ENCODE data around the gene AMY2B. TPM values are rescaled to one million over a fixed set of nuclear protein-coding genes. Genes with fewer than 3 reads are reported as not detected.
"Not testable (repeated sequence)": the region's sequence is repeated elsewhere in the genome, so short reads cannot be mapped to it uniquely, and the experiment has no call there.

AMY2B gene
- total RNA-seq, 1 donor from 2014 or later = 25.4 TPM

DNA sequence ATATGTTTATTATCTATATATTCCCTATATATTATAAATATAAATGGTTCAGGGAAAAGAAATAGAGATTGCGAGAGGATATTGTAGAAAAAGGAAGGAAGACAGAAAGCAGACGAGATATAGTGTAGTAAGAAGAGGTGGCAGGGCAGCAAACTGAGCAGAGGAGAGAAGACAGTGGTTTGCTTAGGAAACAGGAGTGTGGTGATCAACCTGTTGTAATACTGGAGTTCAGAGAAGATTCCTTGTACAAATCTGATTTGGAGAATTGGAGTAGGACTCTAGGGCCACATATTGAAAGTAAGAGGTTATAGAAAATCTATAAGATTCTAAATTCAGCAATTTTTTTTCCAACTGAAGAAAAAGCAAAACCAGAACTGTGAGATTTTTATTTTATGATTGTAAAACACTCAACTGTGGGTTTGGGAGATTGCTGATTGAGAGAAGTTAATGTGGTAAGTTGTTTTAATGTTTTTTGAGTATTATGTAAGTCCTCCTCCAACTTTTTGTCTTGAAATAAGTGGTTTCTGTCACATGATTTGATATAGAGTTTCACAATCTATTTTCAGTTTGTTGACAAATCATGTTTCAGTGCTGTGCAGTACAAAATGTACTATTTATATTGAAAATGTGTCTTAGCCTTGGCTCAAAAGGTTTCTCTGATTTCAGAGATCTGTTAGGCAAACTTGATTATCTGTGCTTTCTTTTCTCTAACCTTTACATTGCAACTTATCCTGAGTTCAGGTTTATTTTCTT lies 9.6 kb upstream of the AMY2B start:
- Histone ChIP-seq H3K9me3 (no peaks in the 10 kb centered on the region), H3K27me3 (no peaks in the 10 kb centered on the region), H3K27ac (peak overlapping the region; percentile 83), H3K4me3 (peak overlapping the region; percentile 17), H3K4me1 (peaks cover 16% of the 10 kb centered on the region), H3K36me3 (peaks cover 4% of the 10 kb centered on the region)
- intact Hi-C loops (cut with DNase I) = no loop called here
- DNase-seq (no peak), ATAC-seq (peak; percentile 85)
- TF ChIP-seq, protein P1, sequence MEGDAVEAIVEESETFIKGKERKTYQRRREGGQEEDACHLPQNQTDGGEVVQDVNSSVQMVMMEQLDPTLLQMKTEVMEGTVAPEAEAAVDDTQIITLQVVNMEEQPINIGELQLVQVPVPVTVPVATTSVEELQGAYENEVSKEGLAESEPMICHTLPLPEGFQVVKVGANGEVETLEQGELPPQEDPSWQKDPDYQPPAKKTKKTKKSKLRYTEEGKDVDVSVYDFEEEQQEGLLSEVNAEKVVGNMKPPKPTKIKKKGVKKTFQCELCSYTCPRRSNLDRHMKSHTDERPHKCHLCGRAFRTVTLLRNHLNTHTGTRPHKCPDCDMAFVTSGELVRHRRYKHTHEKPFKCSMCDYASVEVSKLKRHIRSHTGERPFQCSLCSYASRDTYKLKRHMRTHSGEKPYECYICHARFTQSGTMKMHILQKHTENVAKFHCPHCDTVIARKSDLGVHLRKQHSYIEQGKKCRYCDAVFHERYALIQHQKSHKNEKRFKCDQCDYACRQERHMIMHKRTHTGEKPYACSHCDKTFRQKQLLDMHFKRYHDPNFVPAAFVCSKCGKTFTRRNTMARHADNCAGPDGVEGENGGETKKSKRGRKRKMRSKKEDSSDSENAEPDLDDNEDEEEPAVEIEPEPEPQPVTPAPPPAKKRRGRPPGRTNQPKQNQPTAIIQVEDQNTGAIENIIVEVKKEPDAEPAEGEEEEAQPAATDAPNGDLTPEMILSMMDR (IDR thresholded peaks at IDR 0.05) = no peak

DNA sequence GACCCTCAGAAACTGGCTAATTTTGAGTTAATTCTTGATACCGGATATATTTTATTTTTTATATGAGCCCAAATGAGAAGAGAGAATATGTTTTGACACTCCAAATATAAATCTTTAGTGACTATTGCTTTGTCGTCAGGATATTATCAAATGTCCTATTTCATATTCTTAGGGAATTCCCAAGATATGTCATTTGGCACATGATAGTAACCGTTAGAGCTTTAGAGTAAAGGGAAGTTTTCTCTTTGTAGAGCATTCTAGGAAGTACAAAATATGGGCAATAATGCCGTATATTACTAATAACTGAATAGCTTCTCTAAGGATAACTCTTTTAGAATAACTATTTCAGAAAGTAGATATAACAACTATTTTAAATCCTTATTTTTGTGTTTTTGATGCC lies 8.3 kb upstream of the AMY2B start:
- H3K27ac ChIP-seq = peak overlapping the region; percentile 83
- TF ChIP-seq, protein P1 (IDR thresholded peaks at IDR 0.05) = no peak
- ATAC-seq = no peak

DNA sequence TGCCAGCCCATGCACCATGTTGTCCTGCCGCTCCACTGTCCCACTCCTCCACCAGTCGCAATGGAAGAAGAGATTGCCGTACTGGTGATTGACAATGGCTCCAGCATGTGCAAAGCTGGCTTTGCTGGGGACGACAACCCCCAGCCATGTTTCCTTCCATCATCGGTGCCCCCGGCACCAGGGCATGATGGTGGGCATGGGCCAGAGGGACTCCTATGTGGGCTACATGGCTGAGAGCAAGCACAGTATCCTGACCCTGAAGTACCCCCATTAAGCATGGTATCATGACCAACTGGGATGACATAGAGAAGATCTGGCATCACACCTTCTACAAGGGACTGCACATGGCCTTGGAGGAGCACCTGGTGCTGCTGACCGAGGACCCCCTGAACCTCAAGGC lies 1.9 kb upstream of the AMY2B start:
- H3K27ac ChIP-seq = no peak overlapping the region
- intact Hi-C loops (cut with DNase I) = no loop called here
- TF ChIP-seq, protein P1 (IDR thresholded peaks at IDR 0.05) = no peak
- no peak overlapping the region for H3K4me3 ChIP-seq
- peaks cover 3% of the 10 kb centered on the region for H3K36me3 ChIP-seq
- H3K9me3 ChIP-seq = no peaks in the 10 kb centered on the region
- no peaks in the 10 kb centered on the region for H3K4me1 ChIP-seq
- no peaks in the 10 kb centered on the region for H3K27me3 ChIP-seq
- DNase-seq (no peak), ATAC-seq (peak; percentile 22)

More for the DNA sequence above, 8.3 kb upstream of the AMY2B start:
- H3K36me3 ChIP-seq = no peaks in the 10 kb centered on the region
- H3K4me1 ChIP-seq = peaks cover 16% of the 10 kb centered on the region
- H3K27me3 ChIP-seq = no peaks in the 10 kb centered on the region
- DNase-seq = no peak
- intact Hi-C loops (cut with DNase I) = no loop called here
- H3K9me3 ChIP-seq = no peaks in the 10 kb centered on the region
- H3K4me3 ChIP-seq = no peak overlapping the region

DNA sequence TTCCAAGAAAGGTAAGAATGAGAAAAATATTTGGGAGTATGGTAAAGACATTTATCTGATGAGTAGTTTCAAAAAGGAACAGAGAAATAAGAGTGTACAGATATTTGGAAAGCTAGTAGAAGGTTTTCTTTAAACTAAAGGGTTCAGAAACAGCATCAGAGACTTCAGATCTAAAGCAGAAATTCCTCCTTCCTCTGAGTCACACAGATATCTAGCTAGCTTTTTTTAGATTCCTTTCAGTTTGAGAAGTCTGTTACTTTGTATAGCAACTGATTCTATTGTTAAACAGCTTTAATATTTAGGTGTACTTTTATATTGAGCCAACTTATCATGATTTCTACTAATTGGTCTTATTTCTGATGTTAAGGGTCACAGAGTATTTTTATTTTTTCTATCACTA lies 4.7 kb downstream of the AMY2B start:
- Histone ChIP-seq H3K4me1 (no peaks in the 10 kb centered on the region), H3K36me3 (peaks cover 10% of the 10 kb centered on the region), H3K27me3 (no peaks in the 10 kb centered on the region), H3K27ac (no peak overlapping the region), H3K9me3 (no peaks in the 10 kb centered on the region), H3K4me3 (no peak overlapping the region)
- ATAC-seq = no peak
- intact Hi-C loops (cut with DNase I) = no loop called here
- no peak for DNase-seq
- TF ChIP-seq, protein P1 (IDR thresholded peaks at IDR 0.05) = no peak

DNA sequence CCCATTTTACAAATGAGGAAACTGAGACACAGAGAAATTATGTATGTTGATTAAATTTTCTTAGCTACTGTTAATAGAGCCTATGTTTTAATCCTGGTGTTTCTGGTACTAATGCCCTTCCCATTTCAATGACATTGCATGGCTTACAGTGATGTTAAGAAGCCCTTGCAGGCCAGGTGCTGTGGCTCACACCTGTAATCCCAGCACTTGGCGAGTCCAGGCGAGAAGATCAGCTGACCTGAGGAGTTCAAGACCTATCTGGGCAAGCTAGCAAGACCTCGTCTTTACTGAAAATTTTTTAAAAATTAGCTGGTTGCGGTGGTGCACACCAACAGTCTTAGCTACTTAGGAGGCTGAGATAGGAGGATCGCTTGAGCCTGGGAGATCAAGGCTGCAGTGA lies 5.4 kb downstream of the AMY2B start:
- H3K4me3 ChIP-seq; intact Hi-C loops (cut with DNase I); H3K9me3 ChIP-seq; ATAC-seq; H3K4me1 ChIP-seq; DNase-seq; H3K27ac ChIP-seq; H3K27me3 ChIP-seq: not testable (repeated sequence)
- peaks cover 10% of the 10 kb centered on the region for H3K36me3 ChIP-seq

DNA sequence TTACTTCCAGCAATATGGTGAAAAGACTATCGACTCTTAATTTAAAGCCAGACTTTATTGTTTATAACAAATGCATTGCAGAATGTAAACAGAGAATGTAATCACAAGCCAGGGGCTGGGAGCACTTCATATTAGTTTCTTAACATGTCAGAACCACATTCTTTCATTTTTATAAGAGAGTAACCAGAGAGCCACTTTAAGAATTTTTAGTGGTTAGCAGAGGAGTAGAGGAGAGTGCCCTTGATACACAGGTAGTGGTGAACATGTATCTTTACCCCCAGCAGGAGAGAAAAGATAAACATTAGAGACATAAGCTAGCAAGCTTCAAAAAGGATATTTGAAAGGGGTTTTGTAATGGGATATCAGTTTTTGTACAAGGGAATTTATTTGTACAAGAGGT lies 11.1 kb downstream of the AMY2B start:
- H3K9me3 ChIP-seq = no peaks in the 10 kb centered on the region
- intact Hi-C loops (cut with DNase I) = no loop called here
- peaks cover 7% of the 10 kb centered on the region for H3K36me3 ChIP-seq
- H3K27me3 ChIP-seq = no peaks in the 10 kb centered on the region
- H3K4me1 ChIP-seq = no peaks in the 10 kb centered on the region
- TF ChIP-seq, protein P1 (IDR thresholded peaks at IDR 0.05) = no peak
- no peak overlapping the region for H3K27ac ChIP-seq
- peak; percentile 51 for ATAC-seq
- no peak overlapping the region for H3K4me3 ChIP-seq
- DNase-seq = no peak
